Ovary (tissue), 9 donors: ENCODE results near the gene MC5R. TPM values are rescaled to one million over a fixed set of nuclear protein-coding genes. Genes with fewer than 3 reads are reported as not detected.

Experiments
- DNase-seq, 5 donors: peaks; one replicate each; pipeline ENCODE4 v3.0.0-alpha.2; 2019 to 2020
- H3K27ac ChIP-seq, 2 donors: fragments of 200-600 bp; one replicate each; pipeline versions ENCODE4 v1.5.1 to v1.8.0; 2019 to 2022
- H3K27me3 ChIP-seq: fragments of 200-600 bp; one replicate; pipeline ENCODE4 v1.8.0; 2022
- H3K36me3 ChIP-seq: fragments of 200-600 bp; sonication (generic); one replicate; pipeline ENCODE4 v1.5.1; 2019
- H3K4me1 ChIP-seq: one replicate; pipeline ENCODE4 v1.8.1; 2013; ENCODE audit warnings: mild to moderate bottlenecking, moderate library complexity; ENCODE audit not compliant: insufficient read depth
- H3K4me3 ChIP-seq: fragments of 200-600 bp; sonication (generic); one replicate; pipeline ENCODE4 v1.5.1; 2017
- H3K9me3 ChIP-seq, 2 donors: fragments of 200-600 bp in 1 of 2; sonication (generic) in 1 of 2; one replicate each; pipeline versions ENCODE4 v1.5.1 to v1.8.1; 2013 to 2019; ENCODE audit warnings: mild to moderate bottlenecking in 1 of 2, moderate library complexity in 1 of 2
- CTCF ChIP-seq, 3 donors: fragments of 450-650 bp in 2 of 3; fragments of 200-600 bp in 1 of 3; IDR thresholded peaks; one replicate each; pipeline versions ENCODE4 v1.5.1 to v1.8.0; 2016 to 2022; ENCODE audit warnings: antibody characterized with exemption in 3 of 3, mild to moderate bottlenecking in 1 of 3
- EP300 ChIP-seq: sonication (generic); formaldehyde crosslinking; IDR thresholded peaks from one replicate; pipeline ENCODE4 v1.6.1; 2017; ENCODE audit warnings: antibody characterized with exemption
- POLR2A ChIP-seq: fragments of 450-650 bp; IDR thresholded peaks from one replicate; pipeline ENCODE4 v1.6.1; 2017; ENCODE audit warnings: antibody characterized with exemption, mild to moderate bottlenecking, moderate library complexity
- WGBS, 3 donors: extraction: QIAGEN DNeasy Blood & Tissue Kit in 1 of 3; methylation state at CpG; one replicate each; pipeline versions ENCODE4 v1.1.5 to v1.1.7; 2013 to 2017; 5-methylcytosine and 5-hydroxymethylcytosine counted together
- intact Hi-C, 4 donors: fragments of 100-400 bp; cut with DNase I; formaldehyde crosslinking; loops; one replicate each; pipeline versions ENCODE4 v1.11.0 to v1.15.1; 2022 to 2023
- polyA plus RNA-seq, 2 donors: library from polyadenylated mRNA; stranded (reverse); fragments of 200-250 nt in 1 of 2; fragments of 350-450 nt in 1 of 2; fragmentation: Illumina TruSeq in 1 of 2; extraction: RNeasy Lipid Tissue Mini Kit (QIAGEN cat#74804) in 1 of 2; gene quantifications; one replicate each; pipeline ENCODE4 v1.2.3, GENCODE V29; 2013 to 2014
- total RNA-seq, 7 donors: library from RNA; depleted of rRNA in 2 of 7; stranded (reverse); fragments of >200 nt in 2 of 7; fragmentation: NEBNext Ultra II Directional in 3 of 7; extraction: Animal tissue kit (Norgen Biotek cat#: 25700) in 3 of 7; gene quantifications; one replicate each; pipeline versions ENCODE4 v1.1.0 to v1.2.4, GENCODE V29; 2016 to 2023
- donor health status: DM: no; HTN: no; CAD: no; lungs with moderate emphysema.
- donor health status: DM: no; HTN: no; CAD: no.
- donor health status: Bipolar disorder and iron deficiency.
- donor health status: DM: yes; HTN: yes; CAD: no.
- donor health status: DM: no; HTN: no; CAD: no.
- donor health status: DM: yes; HTN: yes; CAD: no.

The MC5R gene
- total and polyA plus RNA-seq, 9 donors, result not detected

GRCh38 chr18:13796515-13796914 lies 27.4 kb upstream of the MC5R start:
- intact Hi-C loops, result no loop called here
- H3K4me1 ChIP-seq, result peaks cover 2% of the 10 kb centered on the region
- WGBS, 3 donors, result 78 to 80% (median 78%) methylated on average over 14 of the region's 14 CpGs

GRCh38 chr18:13797157-13797611 lies 26.8 kb upstream of the MC5R start:
- DNase-seq, result no peak
- intact Hi-C loops, result no loop called here
- H3K4me1 ChIP-seq, result peaks cover 2% of the 10 kb centered on the region
- no peak overlapping the region for H3K27ac ChIP-seq
- H3K27me3 ChIP-seq, result no peaks in the 10 kb centered on the region
- H3K4me3 ChIP-seq, result no peak overlapping the region
- TF ChIP-seq POLR2A (no peak), EP300 (no peak), CTCF (IDR thresholded peaks at IDR 0.05) (no peak)
- no peaks in the 10 kb centered on the region for H3K9me3 ChIP-seq
- 9 to 32% (median 22%) methylated on average over 3 of the region's 3 CpGs for WGBS, 3 donors
- H3K36me3 ChIP-seq, result no peaks in the 10 kb centered on the region

More at GRCh38 chr18:13796515-13796914, 27.4 kb upstream of the MC5R start:
- Histone ChIP-seq H3K4me3 (no peak overlapping the region), H3K36me3 (no peaks in the 10 kb centered on the region), H3K27ac (no peak overlapping the region), H3K27me3 (no peaks in the 10 kb centered on the region), H3K9me3 (no peaks in the 10 kb centered on the region)
- TF ChIP-seq EP300 (no peak), CTCF (IDR thresholded peaks at IDR 0.05) (no peak), POLR2A (no peak)
- no peak for DNase-seq

GRCh38 chr18:13799396-13799795 lies 24.6 kb upstream of the MC5R start:
- H3K27me3 ChIP-seq, result no peaks in the 10 kb centered on the region
- H3K36me3 ChIP-seq, result no peaks in the 10 kb centered on the region
- intact Hi-C loops, result no loop called here
- peaks cover 2% of the 10 kb centered on the region for H3K4me1 ChIP-seq
- WGBS, 3 donors, result 85 to 86% (median 85%) methylated on average over 11 of the region's 11 CpGs
- H3K27ac ChIP-seq, result no peak overlapping the region
- H3K9me3 ChIP-seq, result no peaks in the 10 kb centered on the region
- no peak for TF ChIP-seq POLR2A
- no peak for TF ChIP-seq EP300
- TF ChIP-seq CTCF (IDR thresholded peaks at IDR 0.05), result no peak
- no peak overlapping the region for H3K4me3 ChIP-seq
- DNase-seq, result no peak

GRCh38 chr18:13800505-13801259 lies 23.3 kb upstream of the MC5R start:
- no peaks in the 10 kb centered on the region for H3K36me3 ChIP-seq
- intact Hi-C loops, result no loop called here
- peak in 4 of 5 donors; percentile 26 to 55 (median 34) for DNase-seq
- H3K27ac ChIP-seq, result no peak overlapping the region
- H3K27me3 ChIP-seq, result no peaks in the 10 kb centered on the region
- peak overlapping the region; percentile 1 for H3K4me3 ChIP-seq
- H3K4me1 ChIP-seq, result peaks cover 2% of the 10 kb centered on the region
- WGBS, 3 donors, result 9 to 11% (median 10%) methylated on average over 30 of the region's 30 CpGs
- no peak for TF ChIP-seq EP300
- TF ChIP-seq CTCF (IDR thresholded peaks at IDR 0.05), result no peak
- TF ChIP-seq POLR2A, result no peak
- H3K9me3 ChIP-seq, result no peaks in the 10 kb centered on the region
